OCI-LY1 (cell line): ENCODE measurements around the gene UNC13C.

Experiments
- CTCF ChIP-seq: fragments of 200-600 bp; sonication (generic), shearing (Covaris generic); IDR thresholded peaks from 2 replicates; pipeline ENCODE4 v1.5.1; 2017; ENCODE audit warnings: mild to moderate bottlenecking, antibody characterized with exemption, low read length, moderate library complexity, mixed read lengths
- EZH2 ChIP-seq: fragments of 200-600 bp; sonication (generic), shearing (Covaris generic); IDR thresholded peaks from 2 replicates; pipeline ENCODE4 v1.8.0; 2017; ENCODE audit warnings: borderline replicate concordance, mixed run types, mild to moderate bottlenecking, antibody characterized with exemption, low read length, moderate library complexity, mixed read lengths

DNA sequence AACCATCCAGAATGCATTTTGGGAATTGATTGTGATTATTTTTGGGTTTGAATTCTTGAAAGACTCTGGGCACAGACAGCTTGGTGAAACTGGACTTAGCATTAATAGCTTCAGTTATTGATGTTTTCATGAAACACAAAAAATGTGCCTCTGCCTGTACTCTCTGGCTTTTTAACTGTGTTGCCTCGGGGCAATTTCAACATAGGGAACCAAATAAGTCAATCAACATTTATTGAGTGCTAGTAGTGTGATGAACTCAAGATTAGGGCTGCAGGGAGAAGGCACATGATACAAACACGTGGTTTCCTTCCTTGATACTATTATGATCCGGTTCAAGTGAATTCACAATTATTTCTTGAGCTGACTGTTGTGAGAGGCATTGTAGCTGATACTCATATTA is 50.8 kb downstream of the UNC13C start:
- TF ChIP-seq CTCF: no peak
- TF ChIP-seq EZH2: no peak
